Fibroblast of lung (primary cell): ENCODE results near the gene FARP1. TPM values are rescaled to one million over a fixed set of nuclear protein-coding genes. Genes with fewer than 3 reads are reported as not detected.

Source experiments
- DNase-seq, 2 donors: peaks; one replicate each; pipeline versions ENCODE4 v3.0.0 to v3.0.0-alpha.2; 2010; ENCODE audit warnings: low read depth in 2 of 2
- H2AFZ ChIP-seq: 2 replicates; pipeline ENCODE4 v1.5.1; 2012; ENCODE audit warnings: low read length, control low read depth, inconsistent platforms
- H3K27ac ChIP-seq: 2 replicates; pipeline ENCODE4 v1.5.1; 2011; ENCODE audit warnings: low read length, control low read depth; ENCODE audit not compliant: insufficient read depth
- H3K27me3 ChIP-seq: 2 replicates; pipeline ENCODE4 v1.5.1; 2011; ENCODE audit warnings: mild to moderate bottlenecking, low read length; ENCODE audit not compliant: control insufficient read depth, insufficient read depth
- H3K36me3 ChIP-seq: 2 replicates; pipeline ENCODE4 v1.5.1; 2011; ENCODE audit warnings: low read length; ENCODE audit not compliant: control insufficient read depth, insufficient read depth
- H3K4me1 ChIP-seq: 2 replicates; pipeline ENCODE4 v1.5.1; 2011; ENCODE audit warnings: low read length; ENCODE audit not compliant: control insufficient read depth, insufficient read depth; ENCODE audit errors: extremely low read depth
- H3K4me2 ChIP-seq: 2 replicates; pipeline ENCODE4 v1.5.1; 2011; ENCODE audit warnings: low read length, control low read depth; ENCODE audit not compliant: insufficient read depth; ENCODE audit errors: extremely low read depth
- H3K4me3 ChIP-seq, 4 experiments: fragments of 200-600 bp in 1 of 4; sonication (generic) in 1 of 4; replicated peaks in 1 of 4; 2 replicates each; pipeline ENCODE4 v1.5.1; 2011 to 2016; ENCODE audit warnings: low read length in 4 of 4, low read depth in 3 of 4, mild to moderate bottlenecking in 3 of 4, control low read depth in 2 of 4, inconsistent platforms in 1 of 4, mixed read lengths in 1 of 4; ENCODE audit not compliant: insufficient read depth in 1 of 4; ENCODE audit errors: control extremely low read depth in 1 of 4
- H3K79me2 ChIP-seq: 2 replicates; pipeline ENCODE4 v1.5.1; 2012; ENCODE audit warnings: mild to moderate bottlenecking, low read length, inconsistent platforms; ENCODE audit not compliant: control insufficient read depth, insufficient read depth
- H3K9ac ChIP-seq: 2 replicates; pipeline ENCODE4 v1.5.1; 2011; ENCODE audit warnings: mild to moderate bottlenecking, low read length, control low read depth; ENCODE audit not compliant: insufficient read depth
- H3K9me3 ChIP-seq: 2 replicates; pipeline ENCODE4 v1.5.1; 2012; ENCODE audit warnings: low read depth, low read length; ENCODE audit not compliant: control insufficient read depth, insufficient read depth
- H4K20me1 ChIP-seq: 2 replicates; pipeline ENCODE4 v1.5.1; 2011; ENCODE audit warnings: low read length; ENCODE audit not compliant: control insufficient read depth, insufficient read depth; ENCODE audit errors: extremely low read depth
- EZH2 ChIP-seq: IDR thresholded peaks from 2 replicates; pipeline ENCODE4 v1.5.1; 2012; ENCODE audit warnings: low read length, control low read depth, mild to moderate bottlenecking; ENCODE audit errors: missing control alignments
- polyA plus RNA-seq, 2 donors: library from polyadenylated mRNA; depleted of rRNA in 1 of 2; stranded (reverse) in 1 of 2; unstranded in 1 of 2; fragments of >200 nt; gene quantifications; 2 replicates each; pipeline ENCODE4 v1.2.1, GENCODE V29; 2011 to 2012; ENCODE audit warnings: missing spikeins in 1 of 2
- total RNA-seq: library from RNA; depleted of rRNA; stranded (reverse); fragments of >200 nt; gene quantifications from 2 replicates; pipeline ENCODE4 v1.2.1, GENCODE V29; 2014
- TF ChIP-seq, protein P1 (sequence below), 2 donors: IDR thresholded peaks in 1 of 2; conservative IDR thresholded peaks in 1 of 2; 1 replicate in 1 of 2; 2 replicates in 1 of 2; pipeline ENCODE4 v1.5.1; 2011 to 2012; ENCODE audit warnings: low read length in 2 of 2, control low read depth in 1 of 2, inconsistent platforms in 1 of 2, low read depth in 1 of 2, mild to moderate bottlenecking in 1 of 2

FARP1 gene
- total and polyA plus RNA-seq, 2 donors (not counting 1 experiment from before 2014, with no cell fraction given) = 50.9 to 199 TPM

DNA sequence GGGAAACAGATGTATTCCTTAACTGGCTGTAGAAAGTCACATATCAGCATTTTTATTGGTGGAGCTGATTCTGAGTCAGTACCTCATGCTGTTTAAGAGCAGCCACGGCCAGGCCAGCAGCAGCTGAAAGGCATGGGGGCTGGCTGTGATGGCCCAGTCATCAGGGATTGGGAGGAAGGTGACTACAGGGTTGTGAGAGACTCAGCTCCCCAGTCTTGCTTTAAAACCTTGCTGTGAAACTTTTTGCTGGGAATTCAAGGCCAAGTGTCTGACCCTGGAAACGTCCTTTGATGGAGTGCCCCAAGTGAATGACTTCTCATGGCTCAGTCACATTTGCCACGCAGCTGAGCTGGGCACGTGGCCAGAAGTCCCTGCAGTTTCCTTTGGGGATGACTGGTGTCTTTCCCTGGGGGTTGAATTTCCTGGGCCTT, 73.3 kb downstream of the FARP1 start:
- peaks cover 42% of the 10 kb centered on the region for H3K79me2 ChIP-seq

DNA sequence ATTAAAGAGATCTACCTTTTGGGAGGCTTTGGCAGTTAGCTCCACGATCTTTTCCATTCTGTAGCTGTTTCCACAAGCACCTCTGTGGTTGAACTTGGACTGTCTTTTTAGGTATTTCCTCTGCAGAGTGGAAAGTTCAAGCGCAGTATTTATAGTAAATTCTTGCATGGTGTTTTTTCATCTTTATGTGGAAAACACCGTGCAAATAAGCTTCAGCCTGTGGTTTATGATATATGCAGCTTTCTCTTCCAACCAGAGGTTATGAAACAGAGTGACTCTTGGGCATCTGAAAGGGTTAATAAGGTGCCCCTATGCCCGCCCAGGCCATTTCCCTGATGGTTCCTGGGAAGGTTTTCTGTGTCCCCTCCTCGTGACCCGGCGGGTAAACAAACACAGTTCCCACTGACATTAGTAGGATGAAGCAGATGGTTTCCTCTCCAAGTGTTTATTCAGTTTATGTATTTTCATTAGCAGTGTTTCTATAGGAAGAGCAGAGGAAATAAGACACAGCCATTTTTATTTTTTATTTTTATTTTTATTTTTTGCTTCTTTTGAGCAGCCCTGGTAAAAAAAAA, 73.9 kb downstream of the FARP1 start:
- Histone ChIP-seq H3K4me2 (no peak overlapping the region), H3K9ac (no peak overlapping the region), H3K4me1 (peaks cover 45% of the 10 kb centered on the region), H3K79me2 (peaks cover 39% of the 10 kb centered on the region), H3K9me3 (no peaks in the 10 kb centered on the region), H3K27me3 (no peaks in the 10 kb centered on the region), H3K27ac (peak overlapping the region; percentile 90), H2AFZ (no peak overlapping the region), H3K4me3 (no peak overlapping the region), H3K36me3 (no peaks in the 10 kb centered on the region), H4K20me1 (no peaks in the 10 kb centered on the region)
- no peak for DNase-seq
- TF ChIP-seq, protein P1, sequence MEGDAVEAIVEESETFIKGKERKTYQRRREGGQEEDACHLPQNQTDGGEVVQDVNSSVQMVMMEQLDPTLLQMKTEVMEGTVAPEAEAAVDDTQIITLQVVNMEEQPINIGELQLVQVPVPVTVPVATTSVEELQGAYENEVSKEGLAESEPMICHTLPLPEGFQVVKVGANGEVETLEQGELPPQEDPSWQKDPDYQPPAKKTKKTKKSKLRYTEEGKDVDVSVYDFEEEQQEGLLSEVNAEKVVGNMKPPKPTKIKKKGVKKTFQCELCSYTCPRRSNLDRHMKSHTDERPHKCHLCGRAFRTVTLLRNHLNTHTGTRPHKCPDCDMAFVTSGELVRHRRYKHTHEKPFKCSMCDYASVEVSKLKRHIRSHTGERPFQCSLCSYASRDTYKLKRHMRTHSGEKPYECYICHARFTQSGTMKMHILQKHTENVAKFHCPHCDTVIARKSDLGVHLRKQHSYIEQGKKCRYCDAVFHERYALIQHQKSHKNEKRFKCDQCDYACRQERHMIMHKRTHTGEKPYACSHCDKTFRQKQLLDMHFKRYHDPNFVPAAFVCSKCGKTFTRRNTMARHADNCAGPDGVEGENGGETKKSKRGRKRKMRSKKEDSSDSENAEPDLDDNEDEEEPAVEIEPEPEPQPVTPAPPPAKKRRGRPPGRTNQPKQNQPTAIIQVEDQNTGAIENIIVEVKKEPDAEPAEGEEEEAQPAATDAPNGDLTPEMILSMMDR (conservative IDR thresholded peaks at IDR 0.05 in 1 of 2, IDR thresholded peaks at IDR 0.05 in 1 of 2; ENCODE audit: low read depth in 1 of 2, low read length in 2 of 2) = no peak
- no peak for TF ChIP-seq EZH2

More for the DNA sequence above, 73.3 kb downstream of the FARP1 start:
- H3K4me3 ChIP-seq = no peak overlapping the region
- TF ChIP-seq EZH2 = no peak
- H4K20me1 ChIP-seq = no peaks in the 10 kb centered on the region
- peak overlapping the region; percentile 90 for H3K27ac ChIP-seq
- H3K9ac ChIP-seq = no peak overlapping the region
- H3K4me2 ChIP-seq = no peak overlapping the region
- peaks cover 42% of the 10 kb centered on the region for H3K4me1 ChIP-seq
- no peaks in the 10 kb centered on the region for H3K27me3 ChIP-seq
- no peaks in the 10 kb centered on the region for H3K9me3 ChIP-seq
- peak; percentile 70 to 91 for DNase-seq
- H2AFZ ChIP-seq = no peak overlapping the region
- H3K36me3 ChIP-seq = no peaks in the 10 kb centered on the region

DNA sequence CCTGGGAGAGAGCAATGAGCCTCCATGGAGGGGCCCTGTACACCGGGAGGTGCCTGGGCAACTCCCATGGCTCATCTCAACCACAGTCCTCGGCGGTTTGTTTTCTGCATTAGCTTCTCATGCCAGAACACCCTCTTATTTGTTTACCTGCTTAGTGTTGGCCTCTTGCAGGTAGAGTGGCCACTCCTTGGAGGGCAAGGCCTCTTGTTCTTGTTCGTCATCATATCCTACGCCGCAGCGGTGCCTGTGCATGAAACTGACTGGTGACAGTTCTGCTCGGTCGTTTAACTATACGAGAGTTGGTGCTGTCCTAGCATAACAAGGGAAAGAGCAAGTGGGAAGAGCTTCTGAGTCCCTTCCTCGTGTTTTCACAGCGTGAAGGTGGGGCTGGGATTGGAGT, 74.7 kb downstream of the FARP1 start:
- Histone ChIP-seq H3K27ac (peak overlapping the region; percentile 0), H3K9ac (no peak overlapping the region), H3K79me2 (peaks cover 35% of the 10 kb centered on the region), H3K27me3 (no peaks in the 10 kb centered on the region), H4K20me1 (no peaks in the 10 kb centered on the region), H3K36me3 (no peaks in the 10 kb centered on the region), H3K4me3 (no peak overlapping the region), H3K4me2 (no peak overlapping the region), H3K9me3 (no peaks in the 10 kb centered on the region), H2AFZ (no peak overlapping the region), H3K4me1 (peaks cover 51% of the 10 kb centered on the region)
- TF ChIP-seq, protein P1 (conservative IDR thresholded peaks at IDR 0.05 in 1 of 2, IDR thresholded peaks at IDR 0.05 in 1 of 2; ENCODE audit: low read depth in 1 of 2, low read length in 2 of 2) = no peak
- no peak for TF ChIP-seq EZH2
- no peak for DNase-seq
